H7 (cell line): ENCODE measurements around the gene EGR2. TPM values are rescaled to one million over a fixed set of nuclear protein-coding genes. Genes with fewer than 3 reads are reported as not detected.

Experiments used
- total RNA-seq: library from RNA; depleted of rRNA; stranded (reverse); fragments of >200 nt; shearing (Covaris generic); gene quantifications from 2 replicates; pipeline ENCODE4 v1.2.3, GENCODE V29; 2014; rRNA removed

EGR2 gene
- total RNA-seq, 1 experiment from 2014 or later, result 0.14 TPM

Other genes with a start within 250 kb of the EGR2 start
- 48.5 and 51.0 TPM in 2 replicates for gene ADO, start 11.6 kb downstream of the EGR2 start, total RNA-seq